ENCODE measurements around the gene EMP1. TPM values are rescaled to one million over a fixed set of nuclear protein-coding genes. Genes with fewer than 3 reads are reported as not detected.

The EMP1 gene
- total RNA-seq, 1 donor from 2014 or later, result not detected

DNA sequence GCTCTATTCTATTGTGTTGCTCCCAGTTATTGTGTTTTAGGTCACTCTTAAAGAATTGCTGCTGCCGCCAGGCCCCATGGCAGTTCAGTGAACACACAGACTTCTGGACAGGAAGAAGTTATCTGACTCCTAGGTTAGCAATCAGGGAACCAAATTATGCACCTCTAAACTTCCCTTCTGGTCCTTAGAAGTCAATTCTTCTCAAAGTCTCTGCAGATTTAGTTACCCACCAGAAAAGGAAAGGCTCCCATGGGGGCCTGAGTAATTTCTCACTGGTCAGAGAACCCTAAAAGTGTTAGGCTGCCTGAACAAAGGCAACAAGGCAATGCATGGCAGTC, 10.0 kb downstream of the EMP1 start:
- peaks cover 3% of the 10 kb centered on the region for H3K27me3 Mint-ChIP-seq (ENCODE audit: unreplicated experiment)
- H3K9me3 Mint-ChIP-seq (ENCODE audit: unreplicated experiment), result no peaks in the 10 kb centered on the region
- no peaks in the 10 kb centered on the region for H3K4me1 Mint-ChIP-seq (ENCODE audit: low read depth, unreplicated experiment)
- H3K4me3 Mint-ChIP-seq (ENCODE audit: unreplicated experiment), result no peak overlapping the region
- TF ChIP-seq CTCF (IDR thresholded peaks at IDR 0.05; ENCODE audit: partially characterized antibody, unreplicated experiment), result no peak
- H3K36me3 Mint-ChIP-seq (ENCODE audit: unreplicated experiment), result no peaks in the 10 kb centered on the region
- no peak for DNase-seq
- H3K27ac Mint-ChIP-seq (ENCODE audit: unreplicated experiment), result no peak overlapping the region

GRCh38 chr12:13208533-13209435, 12.3 kb downstream of the EMP1 start:
- no peaks in the 10 kb centered on the region for H3K9me3 Mint-ChIP-seq (ENCODE audit: unreplicated experiment)
- no peaks in the 10 kb centered on the region for H3K36me3 Mint-ChIP-seq (ENCODE audit: unreplicated experiment)
- no peaks in the 10 kb centered on the region for H3K4me1 Mint-ChIP-seq (ENCODE audit: low read depth, unreplicated experiment)

DNA sequence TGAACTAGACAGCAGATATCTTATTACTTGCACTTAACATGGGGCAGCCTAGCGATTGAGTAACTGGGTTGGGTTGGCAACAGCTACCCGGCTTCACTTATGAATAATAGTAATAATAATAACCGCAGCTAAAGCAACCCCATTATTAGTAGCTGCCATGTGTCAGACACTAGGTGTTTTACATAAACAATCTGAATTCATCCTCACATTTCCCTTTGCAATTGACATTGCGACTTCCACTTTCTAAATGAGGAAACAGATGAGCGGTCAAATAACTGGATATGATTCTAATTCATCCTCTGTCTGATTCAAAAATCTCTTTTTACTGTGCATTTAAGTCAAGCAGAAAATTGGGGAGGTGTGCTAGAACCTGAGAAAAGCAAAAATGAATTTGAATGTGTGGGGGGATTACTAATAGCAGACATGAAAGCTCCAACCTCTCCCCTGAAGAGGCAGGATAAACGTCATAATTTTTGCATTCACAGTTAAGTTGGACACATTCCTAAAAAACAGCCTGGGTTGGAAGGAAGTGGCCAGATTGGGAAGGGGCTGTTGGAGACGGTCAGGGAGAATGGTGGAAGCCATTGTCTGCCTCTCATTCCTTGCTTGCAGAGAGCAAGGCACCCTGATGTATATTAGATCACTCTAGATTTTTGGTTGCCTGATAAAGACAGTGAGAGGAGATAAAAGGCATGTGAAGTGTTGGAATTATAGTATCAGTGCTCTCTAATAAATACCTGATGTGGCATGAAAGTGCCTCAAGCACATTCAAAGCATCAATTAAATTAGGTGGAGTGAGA, 13.1 kb downstream of the EMP1 start:
- no peaks in the 10 kb centered on the region for H3K36me3 Mint-ChIP-seq (ENCODE audit: unreplicated experiment)
- no peak for DNase-seq
- H3K27me3 Mint-ChIP-seq (ENCODE audit: unreplicated experiment), result peaks cover 3% of the 10 kb centered on the region
- no peak overlapping the region for H3K27ac Mint-ChIP-seq (ENCODE audit: unreplicated experiment)
- no peak for TF ChIP-seq CTCF (IDR thresholded peaks at IDR 0.05; ENCODE audit: partially characterized antibody, unreplicated experiment)
- H3K4me1 Mint-ChIP-seq (ENCODE audit: low read depth, unreplicated experiment), result no peaks in the 10 kb centered on the region
- H3K4me3 Mint-ChIP-seq (ENCODE audit: unreplicated experiment), result no peak overlapping the region
- H3K9me3 Mint-ChIP-seq (ENCODE audit: unreplicated experiment), result no peaks in the 10 kb centered on the region

More at GRCh38 chr12:13208533-13209435, 12.3 kb downstream of the EMP1 start:
- no peak overlapping the region for H3K4me3 Mint-ChIP-seq (ENCODE audit: unreplicated experiment)
- TF ChIP-seq CTCF (IDR thresholded peaks at IDR 0.05; ENCODE audit: partially characterized antibody, unreplicated experiment), result no peak
- no peak for DNase-seq
- H3K27me3 Mint-ChIP-seq (ENCODE audit: unreplicated experiment), result peaks cover 3% of the 10 kb centered on the region
- no peak overlapping the region for H3K27ac Mint-ChIP-seq (ENCODE audit: unreplicated experiment)

DNA sequence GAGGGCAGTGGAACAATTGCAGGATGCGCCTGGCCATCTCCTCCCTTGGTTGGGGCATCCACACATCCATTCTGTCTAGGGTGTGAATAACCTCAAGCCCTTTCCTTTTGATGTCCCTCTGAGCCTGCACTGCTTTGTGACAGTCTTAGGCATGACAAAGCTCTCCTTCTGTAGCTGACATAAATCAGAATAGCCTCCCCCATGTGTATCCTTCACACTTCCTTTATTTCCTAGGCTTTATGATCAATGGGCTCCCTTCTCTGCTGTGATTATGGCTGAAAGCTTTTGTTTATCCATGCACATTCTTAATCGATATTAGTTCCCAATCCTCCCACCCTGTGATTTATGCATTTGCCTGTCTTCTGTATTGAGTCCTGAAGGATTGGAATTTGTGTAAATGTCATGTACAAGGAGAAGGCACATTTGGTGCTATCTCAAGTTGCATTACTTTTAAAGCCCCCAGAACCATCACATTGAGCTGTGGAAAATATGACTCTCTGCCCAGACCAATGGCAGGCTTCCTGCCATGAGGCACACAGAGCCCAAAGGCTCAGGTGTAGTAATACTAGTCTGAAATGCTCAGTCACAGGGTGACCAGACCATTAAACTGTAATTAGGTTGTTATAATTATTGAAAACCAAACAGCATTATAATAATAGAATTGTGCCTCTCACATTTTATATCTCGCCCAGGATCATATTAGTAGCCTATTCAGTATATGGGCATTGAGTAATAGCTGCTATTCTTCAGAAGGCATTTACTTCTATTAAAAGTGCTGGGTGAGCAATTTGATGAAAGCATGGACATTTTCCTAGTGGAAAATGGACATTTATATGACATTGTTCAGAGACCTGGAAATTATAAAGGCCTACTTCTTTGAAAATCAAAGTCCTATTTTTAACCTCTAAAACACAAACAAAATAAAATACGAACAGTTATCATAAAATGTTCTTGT, 14.0 kb downstream of the EMP1 start:
- no peak overlapping the region for H3K4me3 Mint-ChIP-seq (ENCODE audit: unreplicated experiment)
- peaks cover 3% of the 10 kb centered on the region for H3K27me3 Mint-ChIP-seq (ENCODE audit: unreplicated experiment)
- H3K9me3 Mint-ChIP-seq (ENCODE audit: unreplicated experiment), result no peaks in the 10 kb centered on the region
- H3K4me1 Mint-ChIP-seq (ENCODE audit: low read depth, unreplicated experiment), result no peaks in the 10 kb centered on the region
- H3K36me3 Mint-ChIP-seq (ENCODE audit: unreplicated experiment), result no peaks in the 10 kb centered on the region
- TF ChIP-seq CTCF (IDR thresholded peaks at IDR 0.05; ENCODE audit: partially characterized antibody, unreplicated experiment), result no peak
- H3K27ac Mint-ChIP-seq (ENCODE audit: unreplicated experiment), result no peak overlapping the region
- DNase-seq, result no peak
